Tibial nerve (tissue), 3 donors: ENCODE data around the gene PRLR.

Experiments
- EP300 ChIP-seq, 2 donors: sonication (generic); formaldehyde crosslinking; IDR thresholded peaks; one replicate each; pipeline ENCODE4 v1.6.1; 2017; ENCODE audit warnings: antibody characterized with exemption in 2 of 2, mild to moderate bottlenecking in 1 of 2
- POLR2A ChIP-seq, 2 donors: fragments of 450-650 bp; IDR thresholded peaks; one replicate each; pipeline ENCODE4 v1.6.1; 2017; ENCODE audit warnings: antibody characterized with exemption in 2 of 2, mild to moderate bottlenecking in 2 of 2, moderate library complexity in 2 of 2

GRCh38 chr5:35228310-35228709 is 2.0 kb downstream of the PRLR start:
- TF ChIP-seq POLR2A (IDR thresholded peaks at IDR 0.05) (no peak), EP300 (IDR thresholded peaks at IDR 0.05) (no peak)
